Ectodermal cell (in vitro differentiated cells): ENCODE data around the gene BYSL.
"Not testable (repeated sequence)": the region's sequence is repeated elsewhere in the genome, so short reads cannot be mapped to it uniquely, and the experiment has no call there.

Experiments
- H3K27ac ChIP-seq: 2 replicates; pipeline ENCODE4 v1.7.0; 2013; ENCODE audit warnings: mild to moderate bottlenecking, low read depth, low read length; ENCODE audit not compliant: insufficient read depth, poor library complexity, severe bottlenecking
- H3K27me3 ChIP-seq: 2 replicates; pipeline ENCODE4 v1.7.0; 2013; ENCODE audit warnings: mild to moderate bottlenecking, low read length; ENCODE audit not compliant: insufficient read depth, control insufficient read depth, poor library complexity, severe bottlenecking
- H3K36me3 ChIP-seq: one replicate; pipeline ENCODE4 v1.7.0; 2013; ENCODE audit warnings: low read length; ENCODE audit not compliant: control insufficient read depth, insufficient read depth
- H3K4me1 ChIP-seq: one replicate; pipeline ENCODE4 v1.7.0; 2013; ENCODE audit warnings: low read length; ENCODE audit not compliant: control insufficient read depth, insufficient read depth
- H3K4me3 ChIP-seq: 2 replicates; pipeline ENCODE4 v1.7.0; 2013; ENCODE audit warnings: low read depth, low read length, control low read depth; ENCODE audit not compliant: insufficient read depth
- H3K9me3 ChIP-seq: 2 replicates; pipeline ENCODE4 v1.7.0; 2013; ENCODE audit warnings: mild to moderate bottlenecking, low read length, moderate library complexity; ENCODE audit not compliant: control insufficient read depth
- WGBS, 2 experiments: methylation state at CpG; one replicate each; pipeline ENCODE4 v1.1.7; 2013; ENCODE audit warnings: missing lambda C conversion rate in 2 of 2; 5-methylcytosine and 5-hydroxymethylcytosine counted together

Gene BYSL

GRCh38 chr6:41941280-41942066 lies 20.2 kb downstream of the BYSL start, which contains the start of gene CCND3:
TSS of gene CCND3 (minus strand) at chr6:41941808. CDS start at chr6:41941649, 159 bp downstream.
- peaks cover 17% of the 10 kb centered on the region for H3K27me3 ChIP-seq
- WGBS, 2 experiments, result 0% methylated on average over 87 of the region's 87 CpGs

GRCh38 chr6:41942067-41942851 lies 21.0 kb downstream of the BYSL start:
- Histone ChIP-seq H3K36me3 (no peaks in the 10 kb centered on the region), H3K27me3 (peaks cover 17% of the 10 kb centered on the region), H3K27ac (no peak overlapping the region), H3K4me1 (peaks cover 21% of the 10 kb centered on the region), H3K9me3 (no peaks in the 10 kb centered on the region), H3K4me3 (peak overlapping the region; percentile 70)
- 58 to 59% methylated on average over 20 of the region's 20 CpGs for WGBS, 2 experiments

More at GRCh38 chr6:41941280-41942066, 20.2 kb downstream of the BYSL start, which contains the start of gene CCND3:
- Histone ChIP-seq H3K27ac (no peak within 1 kb of the TSS), H3K9me3 (no peaks in the 10 kb centered on the region), H3K36me3 (no peaks in the 10 kb centered on the region), H3K4me3 (peak within 1 kb of the TSS; percentile 70), H3K4me1 (peaks cover 21% of the 10 kb centered on the region)

DNA sequence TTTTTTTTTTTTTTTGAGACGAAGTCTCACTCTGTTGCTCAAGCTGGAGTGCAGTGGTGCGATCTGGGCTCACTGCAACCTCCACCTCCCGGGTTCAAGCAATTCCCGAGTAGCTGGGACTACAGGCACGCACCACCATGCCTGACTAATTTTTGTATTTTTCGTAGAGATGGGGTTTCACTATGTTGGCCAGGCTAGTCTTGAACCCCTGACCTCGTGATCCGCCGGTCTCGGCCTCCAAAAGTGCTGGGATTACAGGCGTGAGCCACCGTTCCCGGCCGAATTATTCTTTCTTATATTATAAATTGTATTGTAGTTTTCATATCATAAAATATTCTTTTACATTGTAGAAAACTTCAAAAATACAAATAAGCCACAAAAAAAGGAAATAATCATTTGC lies 21.6 kb downstream of the BYSL start:
- not testable (repeated sequence) for H3K36me3 ChIP-seq, H3K27ac ChIP-seq, H3K9me3 ChIP-seq, H3K4me3 ChIP-seq
- Histone ChIP-seq H3K27me3 (peaks cover 17% of the 10 kb centered on the region), H3K4me1 (peaks cover 21% of the 10 kb centered on the region)
- 97 to 98% methylated on average over 10 to 11 of the region's 14 CpGs for WGBS, 2 experiments

DNA sequence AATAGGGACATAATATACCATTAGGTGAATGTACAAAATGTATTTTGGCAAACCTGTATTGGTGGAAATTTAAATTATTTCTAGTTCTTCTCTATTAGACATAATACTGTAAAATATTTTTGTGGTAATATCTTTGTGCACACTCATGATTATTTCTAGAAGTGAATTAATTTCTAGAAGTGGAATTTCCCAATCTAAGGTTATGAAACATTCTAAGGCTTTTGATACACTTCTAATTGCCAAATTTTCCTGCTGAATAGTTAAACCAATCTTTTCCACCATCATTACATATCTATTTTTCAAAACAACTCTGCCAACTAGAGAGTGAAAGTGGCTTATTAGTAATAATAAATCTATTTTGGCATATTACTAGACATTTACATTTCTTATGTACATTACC lies 22.2 kb downstream of the BYSL start:
- no peaks in the 10 kb centered on the region for H3K9me3 ChIP-seq
- H3K4me3 ChIP-seq, result no peak overlapping the region
- H3K27me3 ChIP-seq, result peaks cover 17% of the 10 kb centered on the region
- no peaks in the 10 kb centered on the region for H3K36me3 ChIP-seq
- peaks cover 21% of the 10 kb centered on the region for H3K4me1 ChIP-seq
- no peak overlapping the region for H3K27ac ChIP-seq

GRCh38 chr6:41947581-41948220 lies 26.4 kb downstream of the BYSL start:
- Histone ChIP-seq H3K27ac (no peak overlapping the region), H3K9me3 (no peaks in the 10 kb centered on the region)
- 87 to 88% methylated on average over 10 of the region's 10 CpGs for WGBS, 2 experiments

DNA sequence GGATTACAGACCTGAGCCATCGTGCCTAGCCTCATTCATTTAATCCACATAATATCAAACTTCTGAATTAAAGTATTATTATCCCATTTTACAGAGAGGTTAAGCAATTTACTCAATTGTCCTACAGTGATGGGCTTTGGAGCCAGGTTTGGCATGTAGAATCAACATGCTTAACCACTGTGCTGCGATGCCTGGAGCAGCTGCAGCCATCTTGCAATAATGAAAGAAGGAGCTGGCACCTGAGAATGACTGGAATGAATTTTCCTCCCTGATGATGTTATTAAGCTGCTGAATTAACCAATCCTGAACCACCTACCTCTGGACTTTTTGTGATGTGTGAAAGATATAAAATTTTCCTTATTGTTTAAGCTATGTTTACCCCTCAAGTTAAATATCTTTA lies 33.4 kb downstream of the BYSL start:
- WGBS, 2 experiments, result 95 to 99% methylated on average over 2 of the region's 2 CpGs
- H3K27ac ChIP-seq, result no peak overlapping the region
- H3K9me3 ChIP-seq, result no peaks in the 10 kb centered on the region
- H3K27me3 ChIP-seq, result no peaks in the 10 kb centered on the region
- no peak overlapping the region for H3K4me3 ChIP-seq
- H3K36me3 ChIP-seq, result no peaks in the 10 kb centered on the region
- no peaks in the 10 kb centered on the region for H3K4me1 ChIP-seq

More at GRCh38 chr6:41947581-41948220, 26.4 kb downstream of the BYSL start:
- Histone ChIP-seq H3K4me1 (no peaks in the 10 kb centered on the region), H3K36me3 (no peaks in the 10 kb centered on the region), H3K27me3 (no peaks in the 10 kb centered on the region), H3K4me3 (no peak overlapping the region)

DNA sequence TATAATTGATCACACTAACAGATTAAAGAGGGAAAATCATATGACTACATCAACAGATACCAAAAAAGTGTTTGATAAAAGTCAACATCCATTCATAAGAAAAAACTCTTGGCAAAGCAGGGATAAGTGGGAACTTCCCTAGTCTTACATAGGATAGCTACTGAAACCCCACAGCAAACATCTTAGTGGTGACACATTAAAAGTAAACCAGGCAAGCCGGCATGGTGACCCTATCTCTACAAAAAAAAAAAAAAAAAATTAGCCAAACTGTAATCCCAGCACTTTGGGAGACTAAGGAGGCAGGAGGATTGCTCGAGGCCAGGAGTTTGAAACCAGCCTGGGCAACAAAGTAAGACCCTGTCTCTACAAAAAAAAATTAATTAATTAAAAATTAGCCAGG lies 34.1 kb downstream of the BYSL start:
- Histone ChIP-seq H3K36me3 (no peaks in the 10 kb centered on the region), H3K27me3 (no peaks in the 10 kb centered on the region), H3K9me3 (no peaks in the 10 kb centered on the region), H3K27ac (no peak overlapping the region), H3K4me3 (no peak overlapping the region), H3K4me1 (no peaks in the 10 kb centered on the region)
- WGBS, 2 experiments, result 75 to 96% methylated on average over 1 to 2 of the region's 2 CpGs

- Histone ChIP-seq H3K4me1 (no peaks in the 10 kb centered on the region), H3K9me3 (no peaks in the 10 kb centered on the region), H3K36me3 (no peaks in the 10 kb centered on the region), H3K27ac (no peak overlapping the region), H3K4me3 (no peak overlapping the region), H3K27me3 (no peaks in the 10 kb centered on the region)
- WGBS, 2 experiments, result 76 to 77% methylated on average over 4 of the region's 4 CpGs
These were observed 35.8 kb downstream of the BYSL start for GRCh38 chr6:41957117-41957516.

- Histone ChIP-seq H3K9me3 (no peaks in the 10 kb centered on the region), H3K27ac (no peak overlapping the region), H3K4me1 (no peaks in the 10 kb centered on the region), H3K4me3 (no peak overlapping the region), H3K27me3 (no peaks in the 10 kb centered on the region), H3K36me3 (no peaks in the 10 kb centered on the region)
- WGBS, 2 experiments, result 93 to 95% methylated on average over 5 to 6 of the region's 6 CpGs
These were observed 36.9 kb downstream of the BYSL start for GRCh38 chr6:41958022-41958856.
